HepG2 (cell line): ENCODE results near the gene NDEL1. TPM values are rescaled to one million over a fixed set of nuclear protein-coding genes. Genes with fewer than 3 reads are reported as not detected.

Experiments
- ATAC-seq: fragments of 200-7000 bp; cut with Tn5 transposase; 3 replicates; pipeline ENCODE4 v1.9.1; 2020; ENCODE audit warnings: mild to moderate bottlenecking, moderate library complexity
- BruUV-seq: library from RNA; stranded (reverse); fragments of 400-500 nt; replicated peaks from 2 replicates; lab custom pipeline; 2021; lab: Mats Ljungman, UMichigan
- CTCF ChIA-PET: fragments of 300-600 bp; formaldehyde crosslinking; extraction: SDS; loops from one replicate; lab custom pipeline; 2021; ENCODE audit warnings: low total read pairs, inconsistent platforms, low intra/inter-chr PET ratio; lab: Yijun Ruan, JAX
- POLR2A ChIA-PET: fragments of 350-600 bp; sonication (Branson Sonifier 250); formaldehyde crosslinking; loops from one replicate; lab custom pipeline; 2020; ENCODE audit warnings: antibody characterized with exemption, inconsistent platforms; lab: Yijun Ruan, JAX
- DNase-seq: peaks from one replicate; pipeline ENCODE4 v3.0.0-alpha.2; 2015; ENCODE audit warnings: low spot score
- FAIRE-seq: peaks from 3 replicates; lab custom pipeline; 2011; peaks lifted over from hg19 to GRCh38; lab: Jason Lieb, UNC
- H2AFZ ChIP-seq: one replicate; pipeline ENCODE4 v1.6.1; 2011; ENCODE audit warnings: low read length, inconsistent platforms
- H3K27ac ChIP-seq: fragments of 300-600 bp; 3 replicates; pipeline ENCODE4 v1.8.0; 2011; ENCODE audit warnings: mixed run types, mild to moderate bottlenecking, mixed read lengths, low read length, inconsistent platforms; ENCODE audit not compliant: insufficient read depth; ENCODE audit errors: extremely low read length
- H3K27me3 ChIP-seq, 2 experiments: fragments of 200-600 bp in 1 of 2; 2 replicates in 1 of 2; 3 replicates in 1 of 2; pipeline versions ENCODE4 v1.6.0 to v1.8.0; 2011; ENCODE audit warnings: low read length in 2 of 2, mild to moderate bottlenecking in 2 of 2, moderate library complexity in 2 of 2, inconsistent platforms in 1 of 2; ENCODE audit not compliant: insufficient read depth in 2 of 2, control insufficient read depth in 1 of 2
- H3K36me3 ChIP-seq, 2 experiments: fragments of 200-600 bp in 1 of 2; replicated peaks in 1 of 2; 2 replicates in 1 of 2; 3 replicates in 1 of 2; pipeline versions ENCODE4 v1.5.1 to v1.8.0; 2011; ENCODE audit warnings: low read length in 2 of 2, inconsistent platforms in 1 of 2; ENCODE audit not compliant: insufficient read depth in 2 of 2, control insufficient read depth in 1 of 2
- H3K4me1 ChIP-seq: 2 replicates; pipeline ENCODE4 v1.5.1; 2012; ENCODE audit warnings: low read length, inconsistent platforms; ENCODE audit not compliant: insufficient read depth
- H3K4me2 ChIP-seq: 2 replicates; pipeline ENCODE4 v1.6.0; 2011; ENCODE audit warnings: low read depth, low read length, inconsistent platforms
- H3K4me3 ChIP-seq, 3 experiments: fragments of 200-600 bp in 1 of 3; sonication (generic), shearing (Covaris generic) in 1 of 3; replicated peaks in 1 of 3; 2 replicates each; pipeline ENCODE4 v1.5.1; 2011 to 2016; ENCODE audit warnings: low read length in 3 of 3, inconsistent platforms in 2 of 3, low read depth in 2 of 3, mild to moderate bottlenecking in 2 of 3, control low read depth in 1 of 3, mixed read lengths in 1 of 3; ENCODE audit not compliant: insufficient read depth in 1 of 3
- H3K79me2 ChIP-seq: one replicate; pipeline ENCODE4 v1.6.1; 2011; ENCODE audit warnings: low read length, inconsistent platforms; ENCODE audit not compliant: insufficient read depth
- H3K9ac ChIP-seq: 2 replicates; pipeline ENCODE4 v1.6.0; 2011; ENCODE audit warnings: mild to moderate bottlenecking, low read depth, low read length, inconsistent platforms; ENCODE audit not compliant: insufficient read depth
- H3K9me3 ChIP-seq: 2 replicates; pipeline ENCODE4 v1.5.1; 2012; ENCODE audit warnings: mild to moderate bottlenecking, low read length
- H4K20me1 ChIP-seq: 2 replicates; pipeline ENCODE4 v1.6.0; 2011; ENCODE audit warnings: inconsistent platforms, mild to moderate bottlenecking, low read length, moderate library complexity; ENCODE audit not compliant: insufficient read depth
- RAD51 ChIP-seq: fragments of 450-650 bp; IDR thresholded peaks from 2 replicates; pipeline ENCODE4 v1.6.1; 2016; ENCODE audit warnings: borderline replicate concordance
- RBM22 ChIP-seq: fragments of 200-400 bp; formaldehyde crosslinking; optimal IDR thresholded peaks from 2 replicates; pipeline ENCODE3; 2017; ENCODE audit warnings: mild to moderate bottlenecking, low read length, moderate library complexity
- ZNF776 ChIP-seq: sonication (generic); formaldehyde crosslinking; IDR thresholded peaks from 2 replicates; pipeline ENCODE4 v1.4.0; 2020; ENCODE audit warnings: mild to moderate bottlenecking, missing genetic modification reagents
- WGBS: methylation state at CpG from one replicate; pipeline ENCODE4 v1.1.6; 2017; ENCODE audit warnings: low lambda C conversion rate; 5-methylcytosine and 5-hydroxymethylcytosine counted together
- in situ Hi-C: cut with HindIII; loops from 2 replicates; pipeline ENCODE4 v1.10.0; 2017; ENCODE audit warnings: low pct_unique_long_range_greater_than_20kb; ENCODE audit not compliant: extremely low pct_ligation_motif_present
- intact Hi-C: fragments of 100-400 bp; cut with micrococcal nuclease; formaldehyde crosslinking; loops from one replicate; pipeline ENCODE4 v1.10.0; 2022; ENCODE audit not compliant: unreplicated experiment
- polyA plus RNA-seq, 8 experiments: library from polyadenylated mRNA; depleted of rRNA in 3 of 8; stranded (reverse) in 7 of 8; unstranded in 1 of 8; fragments of >200 nt; fragmentation: Illumina TruSeq in 4 of 8; extraction: Trizol in 4 of 8; gene quantifications; 2 replicates each; pipeline versions ENCODE4 v1.2.1 to v1.2.3, GENCODE V29; 2011 to 2016; ENCODE audit warnings: low read depth in 4 of 8, missing spikeins in 1 of 8, mixed read lengths in 1 of 8; ENCODE audit not compliant: insufficient read depth in 1 of 8
- total RNA-seq, 5 experiments: library from RNA; depleted of rRNA; stranded (reverse); fragments of >200 nt; fragmentation: Illumina TruSeq; extraction: Trizol; gene quantifications; 2 replicates each; pipeline ENCODE4 v1.2.3, GENCODE V29; 2016; ENCODE audit warnings: low read depth in 1 of 5

NDEL1 gene
- total and polyA plus RNA-seq, 2 of the 13 experiments (the other 11 are each of a cell fraction or from before 2014, with no cell fraction given) = 59.8 to 153 TPM

DNA sequence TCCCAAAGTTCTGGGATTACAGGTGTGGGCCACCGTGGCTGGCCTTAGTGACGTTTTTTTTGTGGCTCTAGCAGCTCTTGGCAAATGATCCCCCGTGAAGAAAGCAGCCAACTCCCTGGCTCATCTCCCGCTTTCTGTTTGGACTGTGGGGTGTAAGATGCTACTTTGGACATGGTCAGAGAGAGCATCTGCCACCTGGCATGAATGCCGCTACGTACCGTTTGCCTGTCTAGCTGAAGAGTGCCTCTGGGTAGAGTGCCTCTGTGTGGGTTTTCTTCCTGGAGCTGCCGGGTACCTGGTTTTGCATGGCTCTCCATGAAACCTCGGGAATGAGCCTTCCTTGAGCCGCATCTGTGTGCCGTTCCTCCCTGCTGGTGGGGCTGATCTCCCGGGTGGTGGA, 34.3 kb downstream of the NDEL1 start:
- Histone ChIP-seq H3K4me3 (no peak overlapping the region), H3K36me3 (peaks cover 31 to 83% of the 10 kb centered on the region in 2 experiments; a peak in 4 of 5 replicates), H3K4me2 (no peak overlapping the region), H3K27ac (no peak overlapping the region), H3K4me1 (peaks cover 9% of the 10 kb centered on the region), H4K20me1 (peaks cover 19% of the 10 kb centered on the region; the same call in 1 of the 2 replicates), H3K9me3 (no peaks in the 10 kb centered on the region), H3K27me3 (no peaks in the 10 kb centered on the region), H3K9ac (no peak overlapping the region), H2AFZ (no peak overlapping the region), H3K79me2 (peaks cover 13% of the 10 kb centered on the region)
- CTCF ChIA-PET = no interaction called here
- intact Hi-C loops (no loop called here), in situ Hi-C loops (no loop called here)
- 93% methylated on average over 9 of the region's 12 CpGs for WGBS
- ATAC-seq (no peak), FAIRE-seq (no peak), DNase-seq (no peak)
- TF ChIP-seq ZNF776 (CRISPR knock-in tag) = no peak
- no TSS peak for BruUV-seq
- POLR2A ChIA-PET = no interaction called here

DNA sequence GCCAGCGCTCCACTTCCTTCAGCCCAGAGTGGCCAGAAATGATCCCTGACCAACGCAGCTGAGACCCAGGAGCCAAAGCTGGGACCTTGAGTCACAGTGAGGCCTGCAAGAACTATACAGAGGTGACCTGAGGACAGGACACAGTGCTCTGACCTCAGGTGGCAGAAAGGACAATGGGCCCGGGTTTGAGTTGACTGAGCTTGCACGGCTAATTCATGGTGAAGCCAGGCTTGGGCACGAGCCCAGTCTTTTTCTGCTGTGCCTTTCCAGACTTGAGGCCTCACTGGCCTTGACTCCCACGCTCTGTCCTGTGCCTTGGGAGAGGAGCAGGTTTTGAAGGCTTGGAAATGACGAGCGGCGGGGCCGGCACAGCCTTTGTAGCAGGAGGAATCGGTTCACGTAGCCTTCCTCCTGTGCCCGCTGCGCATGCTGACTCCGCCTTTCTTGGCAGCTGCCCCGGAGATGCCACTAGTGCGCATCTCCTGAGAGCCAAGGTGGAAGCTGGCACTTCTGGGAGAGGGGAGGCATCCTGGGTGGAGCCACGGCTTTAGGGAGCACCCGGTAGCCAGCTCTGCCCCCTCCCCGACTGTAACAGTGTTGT, 34.9 kb downstream of the NDEL1 start:
- in situ Hi-C loops = no loop called here
- peaks cover 3% of the 10 kb centered on the region for H3K4me1 ChIP-seq
- H3K27me3 ChIP-seq = no peaks in the 10 kb centered on the region
- H3K9ac ChIP-seq = no peak overlapping the region
- BruUV-seq = no TSS peak
- no peak overlapping the region for H3K4me2 ChIP-seq
- ChIA-PET CTCF (no interaction called here), POLR2A (no interaction called here)
- WGBS = over 99% methylated on average over 14 of the region's 20 CpGs
- intact Hi-C loops = no loop called here
- DNase-seq (no peak), ATAC-seq (no peak), FAIRE-seq (no peak)
- H3K79me2 ChIP-seq = peaks cover 7% of the 10 kb centered on the region
- no peak overlapping the region for H3K27ac ChIP-seq
- peaks cover 14% of the 10 kb centered on the region; the same call in 1 of the 2 replicates for H4K20me1 ChIP-seq
- H3K36me3 ChIP-seq = peaks cover 28 to 85% of the 10 kb centered on the region in 2 experiments; a peak in 4 of 5 replicates
- TF ChIP-seq RAD51 (no peak), RBM22 (peak; percentile 34)
- H2AFZ ChIP-seq = no peak overlapping the region
- H3K4me3 ChIP-seq = no peak overlapping the region
- no peaks in the 10 kb centered on the region for H3K9me3 ChIP-seq
